ENCODE data around the gene APOBEC3G. TPM values are rescaled to one million over a fixed set of nuclear protein-coding genes. Genes with fewer than 3 reads are reported as not detected.
A peak's percentile ranks its signal among the peaks of the same experiment; 100 is the strongest.

Gene APOBEC3G
- total RNA-seq, 1 donor from 2014 or later: 19.2 TPM

- Histone ChIP-seq H3K27me3 (ENCODE audit: low read depth) (peaks cover 9% of the 10 kb centered on the region), H3K4me3 (no peak overlapping the region), H3K36me3 (no peaks in the 10 kb centered on the region), H3K9me3 (no peaks in the 10 kb centered on the region), H3K4me1 (peaks cover 15% of the 10 kb centered on the region), H3K27ac (peak overlapping the region; percentile 56)
- ATAC-seq: no peak
- no peak for TF ChIP-seq CTCF (IDR thresholded peaks at IDR 0.05)
- no peak for DNase-seq
- intact Hi-C loops (cut with DNase I): no loop called here
Measured at GRCh38 chr22:39091126-39092081, 14.3 kb downstream of the APOBEC3G start.

- Histone ChIP-seq H3K36me3 (no peaks in the 10 kb centered on the region), H3K9me3 (no peaks in the 10 kb centered on the region), H3K4me3 (no peak overlapping the region), H3K4me1 (peaks cover 23% of the 10 kb centered on the region), H3K27me3 (ENCODE audit: low read depth) (peaks cover 9% of the 10 kb centered on the region), H3K27ac (peak overlapping the region; percentile 56)
- intact Hi-C loops (cut with DNase I): no loop called here
- ATAC-seq (no peak), DNase-seq (peak; percentile 6)
- TF ChIP-seq CTCF (IDR thresholded peaks at IDR 0.05): no peak
Measured at GRCh38 chr22:39092111-39092862, 15.2 kb downstream of the APOBEC3G start.

GRCh38 chr22:39094717-39095389 is 17.8 kb downstream of the APOBEC3G start:
- Histone ChIP-seq H3K4me3 (no peak overlapping the region), H3K4me1 (peaks cover 28% of the 10 kb centered on the region), H3K27me3 (ENCODE audit: low read depth) (peaks cover 9% of the 10 kb centered on the region), H3K27ac (peak overlapping the region; percentile 11), H3K9me3 (no peaks in the 10 kb centered on the region), H3K36me3 (no peaks in the 10 kb centered on the region)
- no peak for TF ChIP-seq CTCF (IDR thresholded peaks at IDR 0.05)
- intact Hi-C loops (cut with DNase I): no loop called here
- ATAC-seq (no peak), DNase-seq (no peak)

- Histone ChIP-seq H3K27ac (no peak overlapping the region), H3K36me3 (no peaks in the 10 kb centered on the region), H3K9me3 (no peaks in the 10 kb centered on the region), H3K4me3 (no peak overlapping the region), H3K4me1 (peaks cover 28% of the 10 kb centered on the region), H3K27me3 (ENCODE audit: low read depth) (no peaks in the 10 kb centered on the region)
- intact Hi-C loops (cut with DNase I): no loop called here
- TF ChIP-seq CTCF (IDR thresholded peaks at IDR 0.05): no peak
- ATAC-seq: no peak
- DNase-seq: no peak
Measured at GRCh38 chr22:39095971-39096370, 18.9 kb downstream of the APOBEC3G start.

All from lower lobe of right lung (tissue), 2 donors.